Fibroblast of skin of left quadriceps (primary cell): ENCODE data around the gene TNFAIP2.

Experiments used
- DNase-seq, 2 experiments: peaks; one replicate each; pipeline ENCODE4 v3.0.0-alpha.2; 2013; ENCODE audit warnings: low read depth in 2 of 2

TNFAIP2 gene

GRCh38 chr14:103122947-103123633, at the start of gene TNFAIP2:
TNFAIP2 (plus strand) TSS chr14:103123461; CDS start chr14:103126458, 2,997 bp downstream.
- no peak for DNase-seq

GRCh38 chr14:103073876-103074728, 49.2 kb upstream of the TNFAIP2 start:
- DNase-seq: no peak

- no peak for DNase-seq
Measured at GRCh38 chr14:103074729-103075367, 48.4 kb upstream of the TNFAIP2 start.

GRCh38 chr14:103078420-103078749, 44.9 kb upstream of the TNFAIP2 start:
- DNase-seq: peak; percentile 37

- DNase-seq: no peak
Measured at GRCh38 chr14:103078860-103079587, 44.2 kb upstream of the TNFAIP2 start.

GRCh38 chr14:103081951-103082350, 41.3 kb upstream of the TNFAIP2 start:
- no peak for DNase-seq

GRCh38 chr14:103084021-103084919, 39.0 kb upstream of the TNFAIP2 start, which contains the start of gene LBHD2:
LBHD2 (plus strand) TSS chr14:103084210; CDS start chr14:103086013, 1,803 bp downstream.
- DNase-seq: no peak

- no peak for DNase-seq
Measured at GRCh38 chr14:103085106-103086091, 37.9 kb upstream of the TNFAIP2 start.

- no peak for DNase-seq
Measured at GRCh38 chr14:103086771-103087342, 36.4 kb upstream of the TNFAIP2 start.

GRCh38 chr14:103087343-103087835, 35.9 kb upstream of the TNFAIP2 start:
- no peak for DNase-seq

- DNase-seq: no peak
Measured at GRCh38 chr14:103088921-103089320, 34.3 kb upstream of the TNFAIP2 start.

GRCh38 chr14:103089386-103090335, 33.6 kb upstream of the TNFAIP2 start:
- DNase-seq: no peak

GRCh38 chr14:103090481-103091020, 32.7 kb upstream of the TNFAIP2 start:
- no peak for DNase-seq

GRCh38 chr14:103091041-103091882, 32.0 kb upstream of the TNFAIP2 start:
- DNase-seq: no peak

GRCh38 chr14:103091883-103092222, 31.4 kb upstream of the TNFAIP2 start:
- DNase-seq: no peak

GRCh38 chr14:103093856-103094405, 29.3 kb upstream of the TNFAIP2 start:
- no peak for DNase-seq
